K562 (cell line): ENCODE results near the gene XRCC5. TPM values are rescaled to one million over a fixed set of nuclear protein-coding genes. Genes with fewer than 3 reads are reported as not detected.

Source experiments
- ATAC-seq: fragments of 200-7000 bp; cut with Tn5 transposase; 3 replicates; pipeline ENCODE4 v1.9.1; 2020; ENCODE audit warnings: moderate library complexity
- BruUV-seq: library from RNA; stranded (reverse); fragments of 400-500 nt; replicated peaks from 2 replicates; lab custom pipeline; 2021; lab: Mats Ljungman, UMichigan
- CTCF ChIA-PET: fragments of 300-600 bp; formaldehyde crosslinking; extraction: SDS; loops from one replicate; lab custom pipeline; 2021; ENCODE audit warnings: low intra/inter-chr PET ratio; lab: Yijun Ruan, JAX
- POLR2A ChIA-PET: fragments of 300-600, 350-650 bp; sonication (Branson Sonifier 250); formaldehyde crosslinking; extraction: SDS; loops from one replicate; lab custom pipeline; 2021; ENCODE audit warnings: antibody characterized with exemption, inconsistent platforms; lab: Yijun Ruan, JAX
- DNase-seq, 4 experiments: peaks; one replicate each; pipeline versions ENCODE4 v3.0.0 to v3.0.0-alpha.2; 2011 to 2018; ENCODE audit warnings: low spot score in 3 of 4, mixed read lengths in 3 of 4; ENCODE audit errors: extremely low read depth in 1 of 4
- FAIRE-seq: peaks from 2 replicates; lab custom pipeline; 2011; peaks lifted over from hg19 to GRCh38; lab: Jason Lieb, UNC
- H2AFZ ChIP-seq: 2 replicates; pipeline ENCODE4 v1.6.0; 2011; ENCODE audit warnings: low read depth, low read length, control low read depth, inconsistent platforms
- H3K27ac ChIP-seq: fragments of 200-600 bp; 3 replicates; pipeline ENCODE4 v1.8.0; 2011; ENCODE audit warnings: low read depth, mild to moderate bottlenecking, control low read depth, inconsistent platforms, low read length, moderate library complexity, mixed read lengths; ENCODE audit errors: extremely low read depth
- H3K27me3 ChIP-seq, 2 experiments: fragments of 300-600 bp in 1 of 2; 2 replicates in 1 of 2; 3 replicates in 1 of 2; pipeline versions ENCODE4 v1.6.0 to v1.8.0; 2011; ENCODE audit warnings: inconsistent platforms in 2 of 2, low read length in 2 of 2, mild to moderate bottlenecking in 1 of 2, mixed read lengths in 1 of 2, moderate library complexity in 1 of 2; ENCODE audit not compliant: control insufficient read depth in 2 of 2, insufficient read depth in 2 of 2
- H3K36me3 ChIP-seq: fragments of 300-600 bp; 3 replicates; pipeline ENCODE4 v1.8.0; 2011; ENCODE audit warnings: mild to moderate bottlenecking, low read length, inconsistent platforms; ENCODE audit not compliant: control insufficient read depth, insufficient read depth
- H3K4me1 ChIP-seq, 2 experiments: fragments of 200-600 bp in 1 of 2; replicated peaks in 1 of 2; 2 replicates in 1 of 2; 3 replicates in 1 of 2; pipeline versions ENCODE4 v1.5.1 to v1.8.0; 2011; ENCODE audit warnings: inconsistent platforms in 2 of 2, low read length in 2 of 2, mild to moderate bottlenecking in 1 of 2, mixed read lengths in 1 of 2, moderate library complexity in 1 of 2; ENCODE audit not compliant: control insufficient read depth in 2 of 2, insufficient read depth in 2 of 2
- H3K4me2 ChIP-seq: 2 replicates; pipeline ENCODE4 v1.6.1; 2011; ENCODE audit warnings: low read length, control low read depth, inconsistent platforms, mixed read lengths; ENCODE audit not compliant: insufficient read depth
- H3K4me3 ChIP-seq: fragments of 200-600 bp; sonication (generic), shearing (Covaris generic); 2 replicates; pipeline ENCODE4 v1.5.1; 2016; ENCODE audit warnings: control low read depth, inconsistent platforms
- H3K79me2 ChIP-seq: fragments of 200-600 bp; 3 replicates; pipeline ENCODE4 v1.8.0; 2011; ENCODE audit warnings: low read length, inconsistent platforms; ENCODE audit not compliant: control insufficient read depth, insufficient read depth
- H3K9ac ChIP-seq, 2 experiments: 2 replicates each; pipeline versions ENCODE4 v1.6.0 to v1.6.1; 2011; ENCODE audit warnings: low read depth in 2 of 2, low read length in 2 of 2, control low read depth in 1 of 2, inconsistent platforms in 1 of 2, mild to moderate bottlenecking in 1 of 2, mixed read lengths in 1 of 2; ENCODE audit not compliant: insufficient read depth in 1 of 2
- H3K9me1 ChIP-seq: one replicate; pipeline ENCODE4 v1.6.0; 2011; ENCODE audit warnings: inconsistent platforms, mild to moderate bottlenecking, low read length, moderate library complexity; ENCODE audit not compliant: control insufficient read depth, insufficient read depth
- H3K9me3 ChIP-seq: replicated peaks from 2 replicates; pipeline ENCODE4 v1.5.1; 2011; ENCODE audit warnings: low read depth, low read length, inconsistent platforms; ENCODE audit not compliant: control insufficient read depth, insufficient read depth
- H4K20me1 ChIP-seq: replicated peaks from 2 replicates; pipeline ENCODE4 v1.6.1; 2011; ENCODE audit warnings: low read length, inconsistent platforms, mixed read lengths; ENCODE audit not compliant: control insufficient read depth, insufficient read depth
- HOXB6 ChIP-seq: fragments of 250-450 bp; sonication (Bioruptor Pico); IDR thresholded peaks from 2 replicates; pipeline ENCODE4 v1.5.1; 2022; ENCODE audit warnings: mild to moderate bottlenecking, borderline replicate concordance
- NR2C2 ChIP-seq, 2 experiments: fragments of 200-800 bp in 1 of 2; sonication (Bioruptor generic) in 1 of 2; sonication (generic) in 1 of 2; formaldehyde crosslinking in 1 of 2; IDR thresholded peaks; 2 replicates each; pipeline versions ENCODE4 v1.6.1 to v1.8.0; 2016 to 2022; ENCODE audit warnings: mild to moderate bottlenecking in 1 of 2, missing compliant biosample characterization in 1 of 2, missing genetic modification characterization in 1 of 2, missing genetic modification reagents in 1 of 2
- ZBTB17 ChIP-seq: fragments of 450-650 bp; formaldehyde crosslinking; IDR thresholded peaks from 2 replicates; pipeline ENCODE4 v1.4.0; 2020; ENCODE audit warnings: mild to moderate bottlenecking
- WGBS: fragments of 100-300 bp; shearing (Covaris generic); methylation state at CpG from one replicate; pipeline ENCODE4 v1.1.6; 2016; ENCODE audit warnings: low coverage, mixed read lengths; ENCODE audit not compliant: insufficient coverage; ENCODE audit errors: missing lambda C conversion rate; 5-methylcytosine and 5-hydroxymethylcytosine counted together
- in situ Hi-C: fragments of 300-500 bp; cut with MboI; formaldehyde crosslinking; loops from 4 replicates; pipeline ENCODE4 v1.15.0; 2018; ENCODE audit warnings: inconsistent platforms, mixed read lengths
- intact Hi-C: fragments of 100-400 bp; cut with micrococcal nuclease; formaldehyde crosslinking; loops from 2 replicates; pipeline ENCODE4 v1.14.2; 2022
- polyA plus RNA-seq, 8 experiments: library from polyadenylated mRNA; depleted of rRNA in 4 of 8; stranded (reverse) in 5 of 8; unstranded in 3 of 8; fragments of >200 nt; fragmentation: Nextera tagmentation in 2 of 8; fragmentation: Illumina TruSeq in 1 of 8; extraction: Ambion mirVana in 2 of 8; extraction: Trizol in 1 of 8; gene quantifications; 2 replicates each; pipeline versions ENCODE4 v1.2.1 to v1.2.3, GENCODE V29; 2011 to 2014; ENCODE audit warnings: inconsistent platforms in 1 of 8, missing spikeins in 1 of 8
- total RNA-seq, 7 experiments: library from RNA; depleted of rRNA in 6 of 7; stranded (reverse); fragments of >200 nt in 6 of 7; fragmentation: Illumina TruSeq in 2 of 7; extraction: Trizol in 2 of 7; gene quantifications; 2 replicates each; pipeline versions ENCODE4 v1.2.1 to v1.2.3, GENCODE V29; 2011 to 2021; ENCODE audit warnings: low replicate concordance in 1 of 7
- TF ChIP-seq, protein P1 (sequence below): fragments of 200-800 bp; sonication (Bioruptor generic); IDR thresholded peaks from 2 replicates; pipeline ENCODE4 v1.6.1; 2017; ENCODE audit warnings: missing genetic modification characterization, missing compliant biosample characterization
- TF ChIP-seq, protein P2 (sequence below): fragments of 200-600 bp; sonication (generic); IDR thresholded peaks from one replicate; pipeline ENCODE4 v1.6.1; 2012; ENCODE audit warnings: mild to moderate bottlenecking, low read depth, low read length, inconsistent platforms

XRCC5 gene
- total and polyA plus RNA-seq, 9 of the 15 experiments (the other 6 are each of a cell fraction or from before 2014, with no cell fraction given), result 168 to 551 (median 297) TPM

DNA sequence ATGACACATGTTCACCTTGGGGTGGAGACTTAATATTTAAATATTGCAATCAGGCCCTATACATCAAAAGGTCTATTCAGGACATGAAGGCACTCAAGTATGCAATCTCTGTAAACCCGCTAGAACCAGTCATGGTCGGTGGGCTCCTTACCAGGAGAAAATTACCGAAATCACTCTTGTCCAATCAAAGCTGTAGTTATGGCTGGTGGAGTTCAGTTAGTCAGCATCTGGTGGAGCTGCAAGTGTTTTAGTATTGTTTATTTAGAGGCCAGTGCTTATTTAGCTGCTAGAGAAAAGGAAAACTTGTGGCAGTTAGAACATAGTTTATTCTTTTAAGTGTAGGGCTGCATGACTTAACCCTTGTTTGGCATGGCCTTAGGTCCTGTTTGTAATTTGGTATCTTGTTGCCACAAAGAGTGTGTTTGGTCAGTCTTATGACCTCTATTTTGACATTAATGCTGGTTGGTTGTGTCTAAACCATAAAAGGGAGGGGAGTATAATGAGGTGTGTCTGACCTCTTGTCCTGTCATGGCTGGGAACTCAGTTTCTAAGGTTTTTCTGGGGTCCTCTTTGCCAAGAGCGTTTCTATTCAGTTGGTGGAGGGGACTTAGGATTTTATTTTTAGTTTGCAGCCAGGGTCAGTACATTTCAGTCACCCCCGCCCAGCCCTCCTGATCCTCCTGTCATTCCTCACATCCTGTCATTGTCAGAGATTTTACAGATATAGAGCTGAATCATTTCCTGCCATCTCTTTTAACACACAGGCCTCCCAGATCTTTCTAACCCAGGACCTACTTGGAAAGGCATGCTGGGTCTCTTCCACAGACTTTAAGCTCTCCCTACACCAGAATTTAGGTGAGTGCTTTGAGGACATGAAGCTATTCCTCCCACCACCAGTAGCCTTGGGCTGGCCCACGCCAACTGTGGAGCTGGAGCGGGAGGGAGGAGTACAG is 108.1 kb downstream of the XRCC5 start (continued):
- TF ChIP-seq, protein P1, sequence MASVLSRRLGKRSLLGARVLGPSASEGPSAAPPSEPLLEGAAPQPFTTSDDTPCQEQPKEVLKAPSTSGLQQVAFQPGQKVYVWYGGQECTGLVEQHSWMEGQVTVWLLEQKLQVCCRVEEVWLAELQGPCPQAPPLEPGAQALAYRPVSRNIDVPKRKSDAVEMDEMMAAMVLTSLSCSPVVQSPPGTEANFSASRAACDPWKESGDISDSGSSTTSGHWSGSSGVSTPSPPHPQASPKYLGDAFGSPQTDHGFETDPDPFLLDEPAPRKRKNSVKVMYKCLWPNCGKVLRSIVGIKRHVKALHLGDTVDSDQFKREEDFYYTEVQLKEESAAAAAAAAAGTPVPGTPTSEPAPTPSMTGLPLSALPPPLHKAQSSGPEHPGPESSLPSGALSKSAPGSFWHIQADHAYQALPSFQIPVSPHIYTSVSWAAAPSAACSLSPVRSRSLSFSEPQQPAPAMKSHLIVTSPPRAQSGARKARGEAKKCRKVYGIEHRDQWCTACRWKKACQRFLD, result peak; percentile 64; the same call in 1 of the 2 replicates

DNA sequence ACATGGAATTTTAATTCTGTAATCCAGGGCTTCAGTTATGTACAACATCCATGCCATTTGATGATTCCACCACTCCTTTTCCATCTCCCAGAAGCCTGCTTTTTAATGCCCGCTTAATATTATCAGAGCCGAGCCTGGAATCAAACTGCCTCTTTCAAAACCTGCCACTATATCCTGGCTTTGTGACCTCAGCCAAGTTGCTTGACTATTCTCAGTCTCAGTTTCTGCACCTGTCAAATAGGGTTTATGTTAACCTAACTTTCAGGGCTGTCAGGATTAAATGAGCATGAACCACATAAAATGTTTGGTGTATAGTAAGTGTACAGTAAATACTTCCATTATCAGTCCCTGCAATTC is 108.7 kb downstream of the XRCC5 start:
- POLR2A ChIA-PET, result interaction anchor here (0.7 to 1.7 kb wide), 3 partner anchors 10 to 39 kb away, joined by 3 to 6 read pairs (median 3); no protein-coding TSS in a partner anchor
- H3K4me2 ChIP-seq, result peak overlapping the region; percentile 51
- no peaks in the 10 kb centered on the region for H3K36me3 ChIP-seq
- BruUV-seq, result TSS peak; percentile 29
- ATAC-seq (no peak), DNase-seq (no peak), FAIRE-seq (no peak)
- H3K9me3 ChIP-seq, result no peaks in the 10 kb centered on the region
- peak overlapping the region; percentile 32; the same call in 1 of the 2 replicates for H2AFZ ChIP-seq
- no peaks in the 10 kb centered on the region for H3K9me1 ChIP-seq
- 0% methylated on average over 2 of the region's 2 CpGs for WGBS
- CTCF ChIA-PET, result no interaction called here
- H3K27ac ChIP-seq, result peak overlapping the region; percentile 67
- TF ChIP-seq ZBTB17 (CRISPR knock-in tag) (no peak), NR2C2 (CRISPR knock-in tag; IDR thresholded peaks at IDR 0.05) (no peak), NR2C2 (tag; IDR thresholded peaks at IDR 0.05) (peak; percentile 28; the same call in 1 of the 2 replicates), HOXB6 (no peak)
- TF ChIP-seq, protein P2, sequence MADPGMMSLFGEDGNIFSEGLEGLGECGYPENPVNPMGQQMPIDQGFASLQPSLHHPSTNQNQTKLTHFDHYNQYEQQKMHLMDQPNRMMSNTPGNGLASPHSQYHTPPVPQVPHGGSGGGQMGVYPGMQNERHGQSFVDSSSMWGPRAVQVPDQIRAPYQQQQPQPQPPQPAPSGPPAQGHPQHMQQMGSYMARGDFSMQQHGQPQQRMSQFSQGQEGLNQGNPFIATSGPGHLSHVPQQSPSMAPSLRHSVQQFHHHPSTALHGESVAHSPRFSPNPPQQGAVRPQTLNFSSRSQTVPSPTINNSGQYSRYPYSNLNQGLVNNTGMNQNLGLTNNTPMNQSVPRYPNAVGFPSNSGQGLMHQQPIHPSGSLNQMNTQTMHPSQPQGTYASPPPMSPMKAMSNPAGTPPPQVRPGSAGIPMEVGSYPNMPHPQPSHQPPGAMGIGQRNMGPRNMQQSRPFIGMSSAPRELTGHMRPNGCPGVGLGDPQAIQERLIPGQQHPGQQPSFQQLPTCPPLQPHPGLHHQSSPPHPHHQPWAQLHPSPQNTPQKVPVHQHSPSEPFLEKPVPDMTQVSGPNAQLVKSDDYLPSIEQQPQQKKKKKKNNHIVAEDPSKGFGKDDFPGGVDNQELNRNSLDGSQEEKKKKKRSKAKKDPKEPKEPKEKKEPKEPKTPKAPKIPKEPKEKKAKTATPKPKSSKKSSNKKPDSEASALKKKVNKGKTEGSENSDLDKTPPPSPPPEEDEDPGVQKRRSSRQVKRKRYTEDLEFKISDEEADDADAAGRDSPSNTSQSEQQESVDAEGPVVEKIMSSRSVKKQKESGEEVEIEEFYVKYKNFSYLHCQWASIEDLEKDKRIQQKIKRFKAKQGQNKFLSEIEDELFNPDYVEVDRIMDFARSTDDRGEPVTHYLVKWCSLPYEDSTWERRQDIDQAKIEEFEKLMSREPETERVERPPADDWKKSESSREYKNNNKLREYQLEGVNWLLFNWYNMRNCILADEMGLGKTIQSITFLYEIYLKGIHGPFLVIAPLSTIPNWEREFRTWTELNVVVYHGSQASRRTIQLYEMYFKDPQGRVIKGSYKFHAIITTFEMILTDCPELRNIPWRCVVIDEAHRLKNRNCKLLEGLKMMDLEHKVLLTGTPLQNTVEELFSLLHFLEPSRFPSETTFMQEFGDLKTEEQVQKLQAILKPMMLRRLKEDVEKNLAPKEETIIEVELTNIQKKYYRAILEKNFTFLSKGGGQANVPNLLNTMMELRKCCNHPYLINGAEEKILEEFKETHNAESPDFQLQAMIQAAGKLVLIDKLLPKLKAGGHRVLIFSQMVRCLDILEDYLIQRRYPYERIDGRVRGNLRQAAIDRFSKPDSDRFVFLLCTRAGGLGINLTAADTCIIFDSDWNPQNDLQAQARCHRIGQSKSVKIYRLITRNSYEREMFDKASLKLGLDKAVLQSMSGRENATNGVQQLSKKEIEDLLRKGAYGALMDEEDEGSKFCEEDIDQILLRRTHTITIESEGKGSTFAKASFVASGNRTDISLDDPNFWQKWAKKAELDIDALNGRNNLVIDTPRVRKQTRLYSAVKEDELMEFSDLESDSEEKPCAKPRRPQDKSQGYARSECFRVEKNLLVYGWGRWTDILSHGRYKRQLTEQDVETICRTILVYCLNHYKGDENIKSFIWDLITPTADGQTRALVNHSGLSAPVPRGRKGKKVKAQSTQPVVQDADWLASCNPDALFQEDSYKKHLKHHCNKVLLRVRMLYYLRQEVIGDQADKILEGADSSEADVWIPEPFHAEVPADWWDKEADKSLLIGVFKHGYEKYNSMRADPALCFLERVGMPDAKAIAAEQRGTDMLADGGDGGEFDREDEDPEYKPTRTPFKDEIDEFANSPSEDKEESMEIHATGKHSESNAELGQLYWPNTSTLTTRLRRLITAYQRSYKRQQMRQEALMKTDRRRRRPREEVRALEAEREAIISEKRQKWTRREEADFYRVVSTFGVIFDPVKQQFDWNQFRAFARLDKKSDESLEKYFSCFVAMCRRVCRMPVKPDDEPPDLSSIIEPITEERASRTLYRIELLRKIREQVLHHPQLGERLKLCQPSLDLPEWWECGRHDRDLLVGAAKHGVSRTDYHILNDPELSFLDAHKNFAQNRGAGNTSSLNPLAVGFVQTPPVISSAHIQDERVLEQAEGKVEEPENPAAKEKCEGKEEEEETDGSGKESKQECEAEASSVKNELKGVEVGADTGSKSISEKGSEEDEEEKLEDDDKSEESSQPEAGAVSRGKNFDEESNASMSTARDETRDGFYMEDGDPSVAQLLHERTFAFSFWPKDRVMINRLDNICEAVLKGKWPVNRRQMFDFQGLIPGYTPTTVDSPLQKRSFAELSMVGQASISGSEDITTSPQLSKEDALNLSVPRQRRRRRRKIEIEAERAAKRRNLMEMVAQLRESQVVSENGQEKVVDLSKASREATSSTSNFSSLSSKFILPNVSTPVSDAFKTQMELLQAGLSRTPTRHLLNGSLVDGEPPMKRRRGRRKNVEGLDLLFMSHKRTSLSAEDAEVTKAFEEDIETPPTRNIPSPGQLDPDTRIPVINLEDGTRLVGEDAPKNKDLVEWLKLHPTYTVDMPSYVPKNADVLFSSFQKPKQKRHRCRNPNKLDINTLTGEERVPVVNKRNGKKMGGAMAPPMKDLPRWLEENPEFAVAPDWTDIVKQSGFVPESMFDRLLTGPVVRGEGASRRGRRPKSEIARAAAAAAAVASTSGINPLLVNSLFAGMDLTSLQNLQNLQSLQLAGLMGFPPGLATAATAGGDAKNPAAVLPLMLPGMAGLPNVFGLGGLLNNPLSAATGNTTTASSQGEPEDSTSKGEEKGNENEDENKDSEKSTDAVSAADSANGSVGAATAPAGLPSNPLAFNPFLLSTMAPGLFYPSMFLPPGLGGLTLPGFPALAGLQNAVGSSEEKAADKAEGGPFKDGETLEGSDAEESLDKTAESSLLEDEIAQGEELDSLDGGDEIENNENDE, result no peak
- H3K9ac ChIP-seq, result peak overlapping the region; percentile 1 to 43; a peak in 2 of 4 replicates
- no peaks in the 10 kb centered on the region for H3K27me3 ChIP-seq
- in situ Hi-C loops (loop anchor here (25.0 kb wide), 1 partner anchor 444 kb away; no protein-coding TSS in a partner anchor), intact Hi-C loops (no loop called here)
- H4K20me1 ChIP-seq, result no peaks in the 10 kb centered on the region
- no peaks in the 10 kb centered on the region for H3K79me2 ChIP-seq
- no peak overlapping the region for H3K4me3 ChIP-seq
- peaks cover 0 to 27% of the 10 kb centered on the region in 2 experiments; a peak in 4 of 5 replicates for H3K4me1 ChIP-seq
